ENCODE measurements around the gene TTC7B.

TTC7B gene

GRCh38 chr14:90739318-90740068 is 76.7 kb downstream of the TTC7B start:
- DNase-seq, result no peak

DNA sequence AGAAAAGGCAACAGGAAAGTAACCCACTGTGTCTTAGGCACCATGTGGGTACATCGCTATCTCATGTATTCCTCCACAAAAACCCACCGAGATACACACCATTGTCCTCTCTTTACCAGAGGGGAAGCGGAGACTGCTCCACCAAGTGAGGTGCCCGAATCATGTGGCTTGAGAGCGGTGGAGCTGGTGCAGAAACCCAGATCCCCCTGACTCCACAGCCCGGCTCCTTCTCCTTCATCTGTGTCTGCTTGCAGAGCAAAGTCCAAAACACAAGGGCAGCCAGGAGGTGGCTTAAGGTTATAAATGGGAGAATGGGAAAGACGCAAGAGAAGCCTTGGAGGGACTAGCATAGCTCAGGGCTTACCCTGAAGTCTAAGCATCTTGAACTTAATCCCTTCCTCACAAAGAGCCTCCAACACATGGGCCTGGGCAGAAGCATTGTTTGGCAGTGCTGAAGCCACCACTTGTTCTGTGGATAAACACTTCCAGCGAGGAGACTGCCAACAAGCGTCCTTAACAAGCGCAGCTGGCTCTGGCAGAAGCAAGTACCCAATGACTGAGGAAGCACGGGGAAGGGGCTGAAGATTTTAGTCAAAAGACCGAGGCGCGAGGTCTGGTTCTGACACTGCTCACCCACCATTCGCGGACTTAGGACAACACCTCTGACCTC is 83.0 kb downstream of the TTC7B start:
- no peak for DNase-seq

GRCh38 chr14:90732718-90733117 is 83.5 kb downstream of the TTC7B start:
- peak; percentile 25 for DNase-seq

DNA sequence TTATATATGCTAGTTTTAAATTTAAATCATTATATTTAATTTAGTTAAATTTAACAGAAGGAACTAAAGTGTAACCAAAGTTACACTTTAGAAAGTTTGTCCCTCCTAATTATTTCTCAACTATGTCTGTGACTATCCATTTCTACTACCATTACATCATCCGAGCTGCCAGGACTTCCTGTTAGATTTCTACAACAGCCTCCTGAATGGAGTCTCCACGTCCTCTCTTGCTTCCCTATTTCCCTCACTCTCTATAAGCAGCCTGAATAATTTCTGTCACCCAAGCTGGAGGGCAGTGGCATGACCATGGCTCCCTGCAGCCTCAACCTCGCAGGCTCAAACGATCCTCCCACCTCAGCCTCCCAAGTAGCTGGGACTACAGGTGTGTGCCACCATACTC is 84.1 kb downstream of the TTC7B start:
- DNase-seq, result peak; percentile 85

- no peak for DNase-seq
These were observed 84.7 kb downstream of the TTC7B start for GRCh38 chr14:90731487-90731886.

GRCh38 chr14:90730206-90730766 is 85.9 kb downstream of the TTC7B start:
- no peak for DNase-seq

GRCh38 chr14:90728951-90729350 is 87.3 kb downstream of the TTC7B start:
- no peak for DNase-seq

- no peak for DNase-seq
These were observed 89.1 kb downstream of the TTC7B start for GRCh38 chr14:90727082-90727481.

- DNase-seq, result no peak
These were observed 89.6 kb downstream of the TTC7B start for GRCh38 chr14:90726656-90727055.

GRCh38 chr14:90724866-90725265 is 91.4 kb downstream of the TTC7B start:
- no peak for DNase-seq

- no peak for DNase-seq
These were observed 93.6 kb downstream of the TTC7B start for GRCh38 chr14:90722590-90722989.

GRCh38 chr14:90721619-90722305 is 94.5 kb downstream of the TTC7B start:
- DNase-seq, result no peak

DNA sequence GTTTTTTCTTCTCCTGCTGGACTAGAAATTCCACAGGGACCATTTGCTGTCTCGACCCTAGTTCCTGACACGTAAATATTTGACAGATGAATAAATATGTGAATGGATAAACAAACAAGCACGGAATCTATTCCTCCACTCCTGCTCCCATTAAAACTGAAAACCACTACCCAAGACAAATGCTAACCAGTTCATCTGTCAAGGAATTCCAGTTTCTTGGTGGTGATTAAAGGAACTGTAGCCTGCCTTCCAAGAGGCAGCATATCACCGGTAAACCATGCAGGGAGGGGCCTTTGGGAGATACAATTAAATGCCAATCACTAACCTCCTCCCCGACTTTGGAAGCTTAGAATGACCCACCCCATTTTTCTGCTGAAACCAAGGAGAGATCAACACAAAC is 95.4 kb downstream of the TTC7B start:
- no peak for DNase-seq

DNA sequence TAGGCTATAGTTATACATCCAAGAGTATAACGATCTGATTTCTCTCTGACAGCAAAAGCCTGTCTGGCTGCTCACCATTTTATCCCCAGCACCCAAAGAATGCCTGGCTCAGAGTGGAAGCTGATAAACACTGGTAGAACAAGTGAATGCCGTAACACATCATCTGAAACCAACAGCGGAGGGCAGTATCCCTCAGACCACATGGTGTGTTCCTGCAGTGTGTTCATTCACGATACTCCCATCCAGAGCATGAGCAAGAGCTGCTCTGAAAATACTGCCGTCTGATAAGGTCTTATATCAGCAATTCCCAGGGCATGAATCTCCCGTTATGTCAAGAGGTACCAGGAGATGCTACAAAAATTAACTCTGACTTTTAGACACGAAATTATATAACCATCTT is 95.9 kb downstream of the TTC7B start:
- DNase-seq, result no peak

DNA sequence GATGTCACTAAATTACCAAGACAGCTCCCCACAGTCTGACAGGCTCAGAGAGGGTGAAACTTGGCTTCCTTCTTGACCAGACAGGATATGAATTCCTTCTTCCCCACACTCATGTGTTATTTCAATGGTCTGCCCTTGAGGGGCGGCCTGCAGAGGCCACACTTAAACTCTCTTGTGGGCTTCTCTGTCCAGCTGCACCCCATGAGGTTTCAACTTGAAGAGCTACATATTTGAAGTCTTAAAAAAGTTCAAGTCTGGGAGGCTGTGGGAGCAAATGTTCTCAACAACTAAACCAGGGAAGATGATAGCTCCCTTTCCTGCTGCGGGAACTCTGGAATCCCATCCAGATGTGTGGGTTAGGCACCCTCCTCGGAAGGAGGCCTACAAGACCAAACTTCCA is 98.3 kb downstream of the TTC7B start:
- no peak for DNase-seq

- DNase-seq, result no peak
These were observed 100.2 kb downstream of the TTC7B start for GRCh38 chr14:90715993-90716392.

DNA sequence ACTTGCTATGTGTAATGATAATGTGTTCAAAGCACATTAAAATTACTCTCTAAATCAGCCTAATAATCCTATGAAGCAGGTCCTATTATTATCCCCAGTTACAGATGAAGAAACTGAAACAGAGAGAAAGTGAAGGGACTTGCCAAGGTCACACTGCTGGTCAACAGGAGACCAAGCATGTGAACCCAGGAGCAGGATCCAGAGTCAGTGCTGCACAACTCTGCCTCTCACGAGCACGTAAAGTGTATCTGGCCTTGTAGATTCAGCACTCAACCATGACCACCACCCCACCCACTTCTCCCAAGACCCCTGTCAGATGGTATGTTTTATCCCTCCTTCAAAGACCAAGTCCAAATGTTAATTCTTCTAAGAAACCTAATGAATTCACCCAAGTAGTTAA is 100.7 kb downstream of the TTC7B start:
- DNase-seq, result no peak

DNA sequence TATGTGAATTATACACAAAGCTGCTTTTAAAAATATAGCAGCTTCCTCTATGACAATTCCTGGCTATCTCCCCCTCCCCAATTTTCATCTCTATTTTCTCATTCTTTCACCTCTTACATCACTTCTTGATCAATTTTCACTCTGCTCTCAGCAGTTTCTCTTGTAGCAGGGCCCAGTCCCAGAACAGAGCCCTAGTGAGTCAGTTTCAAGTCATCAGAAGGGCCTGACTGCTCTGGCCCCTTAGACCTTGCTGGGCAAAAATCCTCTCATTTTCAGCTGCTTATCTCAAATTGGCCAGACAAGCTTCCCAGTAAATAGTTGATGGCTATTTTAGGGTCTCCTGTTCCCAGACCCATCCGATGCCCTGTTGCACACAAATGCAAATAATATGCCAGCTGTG is 101.4 kb downstream of the TTC7B start:
- no peak for DNase-seq

DNA sequence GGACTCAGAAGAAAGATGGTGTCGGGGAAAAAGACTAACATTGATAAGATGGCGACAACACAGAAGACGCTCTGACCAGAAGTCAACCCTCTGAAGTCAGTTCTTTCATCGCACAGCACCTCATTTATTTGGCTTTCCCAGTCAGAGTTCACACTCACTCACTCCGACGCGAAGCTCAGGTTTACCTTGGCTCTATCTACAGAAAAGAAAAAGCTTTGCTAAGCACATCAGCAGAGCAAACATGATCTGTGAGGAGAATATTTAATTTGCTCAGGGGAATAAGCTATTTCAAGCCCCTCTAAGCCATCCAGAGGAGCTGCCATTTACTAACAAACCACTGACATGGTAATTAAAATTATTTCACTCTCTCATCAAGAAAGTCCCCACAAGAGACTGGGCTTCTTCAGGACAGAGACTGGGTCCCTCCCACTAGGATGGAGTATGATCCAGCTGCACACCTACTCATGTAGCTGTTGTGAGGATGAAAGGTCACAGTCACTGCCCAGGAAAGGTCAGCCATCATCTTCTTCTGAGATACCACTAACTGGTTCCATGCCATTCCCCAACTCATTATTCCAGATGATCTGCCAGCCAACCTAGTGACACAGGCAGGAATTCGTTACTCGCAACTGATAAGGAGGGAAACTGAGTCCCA is 111.4 kb downstream of the TTC7B start:
- DNase-seq, result no peak

DNA sequence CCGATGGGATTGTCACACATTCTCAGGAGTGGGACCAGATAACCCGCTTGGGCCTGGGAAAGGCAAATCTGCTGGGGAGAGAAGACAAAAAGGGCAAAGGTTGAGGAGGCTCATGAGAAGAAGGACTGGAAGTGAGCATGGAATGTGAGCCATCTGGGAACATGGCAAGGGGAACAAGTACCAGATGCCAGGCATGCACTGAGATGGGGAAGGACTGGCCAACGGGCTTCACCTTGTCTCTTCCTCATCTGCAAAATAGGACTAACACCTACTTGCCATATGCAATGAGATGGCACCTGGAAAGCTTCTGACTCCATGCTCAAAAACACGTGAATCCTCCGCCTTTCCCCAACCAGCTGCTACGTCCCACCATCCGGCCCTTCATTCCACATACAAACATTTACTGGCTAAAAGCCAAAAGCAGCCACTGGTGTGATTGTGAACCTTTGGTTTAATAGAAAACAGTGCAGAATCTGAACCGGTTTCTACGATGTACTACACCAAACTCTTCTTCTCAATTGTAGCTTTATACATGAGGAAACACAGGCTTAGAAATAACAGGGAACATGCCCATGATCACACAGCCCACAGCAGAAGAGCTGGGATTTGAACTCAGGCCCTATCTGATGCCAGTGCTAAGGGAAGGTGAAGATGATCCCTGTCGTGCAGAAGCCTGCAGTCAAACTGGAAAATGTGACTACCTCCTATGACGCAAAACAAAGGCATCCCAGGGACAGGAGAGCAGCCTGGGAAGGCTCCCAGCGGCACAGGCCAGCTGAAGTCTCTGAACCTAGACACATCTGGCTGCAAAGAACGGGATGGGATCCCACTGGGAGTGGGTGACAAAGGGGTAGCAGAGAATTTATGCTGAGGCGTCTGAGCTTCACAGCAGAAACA is 112.1 kb downstream of the TTC7B start:
- DNase-seq, result no peak

- DNase-seq, result peak; percentile 28
These were observed 115.1 kb downstream of the TTC7B start for GRCh38 chr14:90700933-90701776.
